Prostate gland (tissue), 2 donors: ENCODE measurements around the gene LARP4B. TPM values are rescaled to one million over a fixed set of nuclear protein-coding genes. Genes with fewer than 3 reads are reported as not detected.

Experiments used
- DNase-seq: peaks from one replicate; pipeline ENCODE4 v3.0.0-alpha.2; 2019; ENCODE audit warnings: low spot score
- H3K27ac ChIP-seq, 2 donors: fragments of 200-600 bp; sonication (generic); 2 replicates each; pipeline ENCODE4 v1.5.1; 2017 to 2019
- H3K27me3 ChIP-seq: fragments of 200-600 bp; sonication (generic); replicated peaks from 2 replicates; pipeline ENCODE4 v1.5.1; 2019; ENCODE audit not compliant: insufficient read depth
- H3K36me3 ChIP-seq, 2 donors: fragments of 200-600 bp; sonication (generic); 1 replicate in 1 of 2; 2 replicates in 1 of 2; pipeline versions ENCODE4 v1.5.1 to v1.8.1; 2017 to 2019
- H3K4me1 ChIP-seq: fragments of 200-600 bp; sonication (generic); replicated peaks from 2 replicates; pipeline ENCODE4 v1.5.1; 2019
- H3K4me3 ChIP-seq, 2 donors: fragments of 200-600 bp; sonication (generic); 2 replicates each; pipeline ENCODE4 v1.5.1; 2017 to 2019
- H3K9me3 ChIP-seq: fragments of 200-600 bp; sonication (generic); 2 replicates; pipeline ENCODE4 v1.5.1; 2017
- POLR2A ChIP-seq: fragments of 450-650 bp; IDR thresholded peaks from one replicate; pipeline ENCODE4 v1.6.1; 2016; ENCODE audit warnings: antibody characterized with exemption, mild to moderate bottlenecking
- POLR2AphosphoS5 ChIP-seq: sonication (generic); formaldehyde crosslinking; IDR thresholded peaks from one replicate; pipeline ENCODE4 v1.6.1; 2017; ENCODE audit warnings: antibody characterized with exemption
- WGBS: methylation state at CpG from one replicate; pipeline ENCODE4 v1.1.5; 2018; 5-methylcytosine and 5-hydroxymethylcytosine counted together
- intact Hi-C: fragments of 100-400 bp; cut with DNase I; formaldehyde crosslinking; loops from one replicate; pipeline ENCODE4 v1.14.2; 2022
- total RNA-seq, 2 donors: library from RNA; depleted of rRNA; stranded (reverse); fragments of >200 nt; gene quantifications; one replicate each; pipeline ENCODE4 v1.1.0, GENCODE V29; 2016
- TF ChIP-seq, protein P1 (sequence below), 4 experiments: fragments of 200-600 bp in 2 of 4; fragments of 450-650 bp in 2 of 4; sonication (generic) in 2 of 4; IDR thresholded peaks; 1 replicate in 3 of 4; 2 replicates in 1 of 4; pipeline ENCODE4 v1.5.1; 2016 to 2019; ENCODE audit warnings: antibody characterized with exemption in 4 of 4, mild to moderate bottlenecking in 2 of 4, moderate library complexity in 2 of 4

The LARP4B gene
- total RNA-seq, 2 donors from 2014 or later: 51.9 to 95.4 TPM

DNA sequence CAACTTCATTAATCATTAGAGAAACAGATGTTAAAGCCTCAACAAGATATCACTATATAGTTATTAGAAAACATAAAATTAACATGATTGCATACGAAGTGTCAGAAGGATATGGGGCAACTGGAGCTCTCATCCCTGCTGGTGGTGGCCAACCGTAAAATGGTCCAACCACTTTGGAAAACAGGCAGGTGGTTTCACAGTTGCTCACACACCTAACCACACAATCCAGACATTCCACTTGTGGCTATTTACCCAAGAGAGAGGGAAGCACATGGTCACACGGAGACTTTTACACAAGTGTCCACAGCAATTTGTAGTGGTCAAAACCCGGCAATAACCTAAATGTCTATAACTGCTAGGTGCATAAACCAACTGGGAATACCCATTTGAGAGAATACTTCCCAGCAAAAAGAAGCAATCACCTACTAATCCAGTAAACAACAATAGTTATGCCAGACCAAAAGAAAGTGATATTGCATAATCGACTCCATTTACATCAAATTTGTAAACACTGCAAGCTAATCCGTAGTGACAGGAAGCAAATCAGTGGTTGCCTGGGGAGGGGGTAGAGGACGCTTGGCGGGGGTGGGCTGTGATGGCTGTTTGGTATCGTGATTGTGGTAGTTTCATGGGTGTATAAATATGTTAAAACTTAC, 91.8 kb downstream of the LARP4B start:
- Histone ChIP-seq H3K4me1 (no peaks in the 10 kb centered on the region), H3K27ac (no peak overlapping the region), H3K36me3 (no peaks in the 10 kb centered on the region), H3K27me3 (no peaks in the 10 kb centered on the region), H3K9me3 (no peaks in the 10 kb centered on the region), H3K4me3 (no peak overlapping the region)
- no peak for DNase-seq
- 90% methylated on average over 9 of the region's 9 CpGs for WGBS
- TF ChIP-seq, protein P1, sequence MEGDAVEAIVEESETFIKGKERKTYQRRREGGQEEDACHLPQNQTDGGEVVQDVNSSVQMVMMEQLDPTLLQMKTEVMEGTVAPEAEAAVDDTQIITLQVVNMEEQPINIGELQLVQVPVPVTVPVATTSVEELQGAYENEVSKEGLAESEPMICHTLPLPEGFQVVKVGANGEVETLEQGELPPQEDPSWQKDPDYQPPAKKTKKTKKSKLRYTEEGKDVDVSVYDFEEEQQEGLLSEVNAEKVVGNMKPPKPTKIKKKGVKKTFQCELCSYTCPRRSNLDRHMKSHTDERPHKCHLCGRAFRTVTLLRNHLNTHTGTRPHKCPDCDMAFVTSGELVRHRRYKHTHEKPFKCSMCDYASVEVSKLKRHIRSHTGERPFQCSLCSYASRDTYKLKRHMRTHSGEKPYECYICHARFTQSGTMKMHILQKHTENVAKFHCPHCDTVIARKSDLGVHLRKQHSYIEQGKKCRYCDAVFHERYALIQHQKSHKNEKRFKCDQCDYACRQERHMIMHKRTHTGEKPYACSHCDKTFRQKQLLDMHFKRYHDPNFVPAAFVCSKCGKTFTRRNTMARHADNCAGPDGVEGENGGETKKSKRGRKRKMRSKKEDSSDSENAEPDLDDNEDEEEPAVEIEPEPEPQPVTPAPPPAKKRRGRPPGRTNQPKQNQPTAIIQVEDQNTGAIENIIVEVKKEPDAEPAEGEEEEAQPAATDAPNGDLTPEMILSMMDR (IDR thresholded peaks at IDR 0.05): no peak
- TF ChIP-seq POLR2A (no peak), POLR2AphosphoS5 (no peak)
- intact Hi-C loops: no loop called here

DNA sequence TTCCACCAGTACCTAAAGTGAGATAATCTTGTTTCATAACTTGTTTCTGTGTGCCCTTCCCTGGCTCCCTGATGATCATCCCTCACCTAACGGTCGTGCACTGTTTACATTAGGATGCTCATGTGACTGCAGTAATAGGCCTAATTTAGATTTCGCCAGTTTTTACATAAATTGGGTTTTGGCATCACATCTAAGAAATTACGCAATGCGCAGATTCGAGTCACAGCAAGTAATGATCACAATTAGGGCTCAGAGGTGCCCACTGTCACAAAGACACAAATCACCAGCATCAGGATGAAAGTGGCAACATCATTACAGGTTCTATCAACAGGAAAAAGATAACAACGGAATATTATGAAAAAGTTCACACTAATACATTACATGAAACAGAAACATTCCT, 94.7 kb downstream of the LARP4B start:
- Histone ChIP-seq H3K27ac (no peak overlapping the region), H3K4me1 (no peaks in the 10 kb centered on the region), H3K4me3 (no peak overlapping the region), H3K9me3 (no peaks in the 10 kb centered on the region), H3K27me3 (no peaks in the 10 kb centered on the region), H3K36me3 (no peaks in the 10 kb centered on the region)
- no peak for DNase-seq
- TF ChIP-seq, protein P1 (IDR thresholded peaks at IDR 0.05): no peak
- no peak for TF ChIP-seq POLR2A
- no peak for TF ChIP-seq POLR2AphosphoS5
- intact Hi-C loops: no loop called here
- WGBS: 37% methylated on average over 7 of the region's 7 CpGs

DNA sequence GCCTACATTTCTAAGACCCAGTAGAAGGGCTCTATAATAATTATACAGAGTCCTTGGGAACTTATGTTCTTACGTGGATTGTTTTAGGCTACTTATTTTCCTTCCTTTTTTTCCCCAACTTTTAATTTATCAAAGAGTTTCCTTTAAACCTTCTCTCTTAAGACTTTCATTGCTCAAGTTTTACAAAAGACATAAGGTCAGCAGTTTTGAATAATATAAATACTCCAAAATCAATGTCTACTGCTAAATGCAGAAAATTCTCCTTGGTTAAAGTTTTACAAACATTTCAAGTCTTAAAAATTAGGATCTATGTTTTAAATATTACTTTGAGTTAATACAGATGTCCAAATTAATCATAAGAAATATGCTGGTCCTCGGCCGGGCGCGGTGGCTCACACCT, 97.0 kb downstream of the LARP4B start:
- TF ChIP-seq POLR2AphosphoS5: no peak
- no peak for TF ChIP-seq POLR2A
- TF ChIP-seq, protein P1 (IDR thresholded peaks at IDR 0.05): no peak
- Histone ChIP-seq H3K27me3 (no peaks in the 10 kb centered on the region), H3K4me1 (no peaks in the 10 kb centered on the region), H3K9me3 (no peaks in the 10 kb centered on the region), H3K4me3 (no peak overlapping the region), H3K36me3 (no peaks in the 10 kb centered on the region), H3K27ac (no peak overlapping the region)
- WGBS: 97% methylated on average over 5 of the region's 5 CpGs
- DNase-seq: no peak
- intact Hi-C loops: no loop called here

DNA sequence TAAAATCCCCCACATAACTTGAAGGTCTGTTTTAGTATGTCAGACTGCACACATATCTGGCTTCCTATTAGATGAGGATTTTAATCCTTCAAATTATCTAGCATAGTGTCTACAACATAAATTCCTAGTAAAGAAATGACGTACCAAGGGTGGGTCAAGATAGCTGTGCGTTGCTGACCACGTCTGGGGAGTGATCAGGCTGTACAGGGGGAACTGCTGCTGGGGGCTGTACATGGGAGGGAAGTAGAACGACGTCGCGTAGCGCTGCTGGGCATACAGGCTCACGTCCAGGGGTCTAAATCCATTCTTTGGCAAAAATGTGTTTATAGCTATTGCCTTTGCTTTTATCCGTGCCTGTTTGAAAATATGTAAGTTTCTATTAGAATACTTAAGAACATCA, 102.3 kb downstream of the LARP4B start:
- Histone ChIP-seq H3K36me3 (peaks cover 0 to 6% of the 10 kb centered on the region in 2 donors), H3K4me1 (no peaks in the 10 kb centered on the region), H3K4me3 (no peak overlapping the region), H3K9me3 (no peaks in the 10 kb centered on the region), H3K27me3 (no peaks in the 10 kb centered on the region), H3K27ac (no peak overlapping the region)
- TF ChIP-seq POLR2A (no peak), POLR2AphosphoS5 (no peak)
- TF ChIP-seq, protein P1 (IDR thresholded peaks at IDR 0.05): no peak
- 95% methylated on average over 10 of the region's 10 CpGs for WGBS
- intact Hi-C loops: no loop called here
- no peak for DNase-seq

DNA sequence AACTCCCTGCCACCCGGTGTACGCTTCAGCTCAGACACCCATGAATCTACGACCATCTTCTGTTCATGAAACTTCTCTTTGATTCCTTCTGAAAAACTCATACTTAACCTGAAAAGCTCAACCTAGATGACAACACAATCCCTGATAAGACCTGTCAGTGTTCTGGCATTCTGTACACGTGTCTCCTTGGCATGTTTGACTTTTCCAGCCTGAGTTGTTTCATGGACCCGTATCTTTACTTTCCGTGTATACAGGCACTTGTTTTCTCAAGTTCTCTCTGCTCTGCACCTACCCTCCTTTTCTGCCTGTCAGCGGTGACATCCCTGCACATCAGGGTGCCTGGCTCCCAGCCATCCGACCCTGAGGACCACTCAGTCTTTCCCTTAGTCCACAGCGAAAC, 103.3 kb downstream of the LARP4B start:
- intact Hi-C loops: no loop called here
- no peak overlapping the region for H3K27ac ChIP-seq
- H3K4me1 ChIP-seq: no peaks in the 10 kb centered on the region
- DNase-seq: no peak
- H3K9me3 ChIP-seq: no peaks in the 10 kb centered on the region
- TF ChIP-seq, protein P1 (IDR thresholded peaks at IDR 0.05): no peak
- TF ChIP-seq POLR2A (no peak), POLR2AphosphoS5 (no peak)
- 93% methylated on average over 9 of the region's 9 CpGs for WGBS
- H3K36me3 ChIP-seq: peaks cover 0 to 6% of the 10 kb centered on the region in 2 donors
- no peaks in the 10 kb centered on the region for H3K27me3 ChIP-seq
- H3K4me3 ChIP-seq: no peak overlapping the region
